Hepatocyte (in vitro differentiated cells): ENCODE data around the gene MACROD2. TPM values are rescaled to one million over a fixed set of nuclear protein-coding genes. Genes with fewer than 3 reads are reported as not detected.

ENCODE experiments used
- DNase-seq: peaks from one replicate; pipeline ENCODE4 v3.0.0-alpha.2; 2016; ENCODE audit warnings: low spot score
- H2AFZ ChIP-seq: fragments of 200-600 bp; sonication (generic); 2 replicates; pipeline ENCODE4 v1.6.0; 2016; ENCODE audit warnings: antibody characterized with exemption, mild to moderate bottlenecking
- H3K27ac ChIP-seq: fragments of 200-600 bp; sonication (generic); 2 replicates; pipeline ENCODE4 v1.5.1; 2016; ENCODE audit warnings: mild to moderate bottlenecking
- H3K27me3 ChIP-seq: fragments of 200-600 bp; sonication (generic); 2 replicates; pipeline ENCODE4 v1.6.1; 2016
- H3K36me3 ChIP-seq: fragments of 200-600 bp; sonication (generic); replicated peaks from 2 replicates; pipeline ENCODE4 v1.5.1; 2016; ENCODE audit warnings: low read depth; ENCODE audit not compliant: insufficient read depth
- H3K4me1 ChIP-seq: fragments of 200-600 bp; sonication (generic); 2 replicates; pipeline ENCODE4 v1.5.1; 2016; ENCODE audit warnings: mild to moderate bottlenecking, moderate library complexity; ENCODE audit not compliant: insufficient read depth
- H3K4me2 ChIP-seq: fragments of 200-600 bp; sonication (generic); 2 replicates; pipeline ENCODE4 v1.6.0; 2016
- H3K4me3 ChIP-seq: fragments of 200-600 bp; sonication (generic); 2 replicates; pipeline ENCODE4 v1.5.1; 2016; ENCODE audit warnings: mild to moderate bottlenecking
- H3K79me2 ChIP-seq: fragments of 200-600 bp; sonication (generic); 2 replicates; pipeline ENCODE4 v1.6.0; 2017; ENCODE audit warnings: mild to moderate bottlenecking
- H3K9me2 ChIP-seq: fragments of 200-600 bp; sonication (generic); replicated peaks from 2 replicates; pipeline ENCODE4 v1.6.0; 2017; ENCODE audit warnings: mild to moderate bottlenecking; ENCODE audit not compliant: insufficient read depth
- H3K9me3 ChIP-seq: fragments of 200-600 bp; sonication (generic); 2 replicates; pipeline ENCODE4 v1.5.1; 2016; ENCODE audit warnings: low read depth, mild to moderate bottlenecking
- H4K20me1 ChIP-seq: fragments of 200-600 bp; sonication (generic); 2 replicates; pipeline ENCODE4 v1.6.0; 2016; ENCODE audit warnings: mild to moderate bottlenecking; ENCODE audit not compliant: insufficient read depth, poor library complexity, severe bottlenecking
- EZH2 ChIP-seq: fragments of 200-600 bp; sonication (generic); IDR thresholded peaks from 2 replicates; pipeline ENCODE4 v1.6.1; 2016; ENCODE audit warnings: antibody characterized with exemption, mild to moderate bottlenecking, borderline replicate concordance
- EZH2phosphoT487 ChIP-seq: fragments of 200-600 bp; sonication (generic); IDR thresholded peaks from one replicate; pipeline ENCODE4 v1.6.1; 2018; ENCODE audit warnings: antibody characterized with exemption, mild to moderate bottlenecking, low read depth, moderate library complexity; ENCODE audit not compliant: unreplicated experiment, severe bottlenecking
- WGBS: methylation state at CpG from one replicate; pipeline ENCODE4 v1.1.6; 2016; ENCODE audit warnings: low lambda C conversion rate; ENCODE audit errors: missing lambda C conversion rate; 5-methylcytosine and 5-hydroxymethylcytosine counted together
- polyA plus RNA-seq: library from polyadenylated mRNA; unstranded; fragments of >200 nt; fragmentation: Nextera tagmentation; extraction: Ambion mirVana; gene quantifications from 2 replicates; pipeline ENCODE4 v1.2.1, GENCODE V29; 2016
- total RNA-seq: library from RNA; depleted of rRNA; stranded (reverse); fragments of >200 nt; gene quantifications from 2 replicates; pipeline ENCODE4 v1.2.3, GENCODE V29; 2014
- TF ChIP-seq, protein P1 (sequence below): fragments of 200-600 bp; sonication (generic); IDR thresholded peaks from 2 replicates; pipeline ENCODE4 v1.5.1; 2016; ENCODE audit warnings: antibody characterized with exemption, mild to moderate bottlenecking; ENCODE audit not compliant: poor library complexity

The MACROD2 gene
- total and polyA plus RNA-seq, 2 experiments from 2014 or later, result 2.4 to 3.1 TPM

DNA sequence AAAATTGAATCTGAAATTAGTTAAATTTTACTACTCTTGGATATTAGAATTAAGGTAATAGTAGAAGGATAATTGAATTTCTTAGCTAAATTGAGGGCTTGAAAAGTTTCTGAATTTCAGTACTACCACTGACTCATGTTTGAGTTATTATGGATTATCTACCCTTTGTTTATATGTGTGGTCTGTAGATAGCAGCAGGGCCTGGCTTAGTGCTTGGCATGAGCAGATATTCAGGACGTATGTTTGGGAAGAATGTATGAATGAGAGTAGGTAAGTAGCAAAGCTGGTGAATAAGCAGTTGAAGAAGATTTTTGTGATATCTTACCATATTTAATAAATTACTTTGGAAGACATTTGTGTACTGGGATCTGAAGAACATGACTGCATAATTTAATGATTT, 152.7 kb downstream of the MACROD2 start:
- DNase-seq, result no peak
- no peaks in the 10 kb centered on the region for H3K36me3 ChIP-seq
- no peaks in the 10 kb centered on the region for H3K79me2 ChIP-seq
- no peaks in the 10 kb centered on the region for H3K9me3 ChIP-seq
- H3K9me2 ChIP-seq, result no peaks in the 10 kb centered on the region
- no peaks in the 10 kb centered on the region for H3K27me3 ChIP-seq
- no peak overlapping the region for H2AFZ ChIP-seq
- TF ChIP-seq, protein P1, sequence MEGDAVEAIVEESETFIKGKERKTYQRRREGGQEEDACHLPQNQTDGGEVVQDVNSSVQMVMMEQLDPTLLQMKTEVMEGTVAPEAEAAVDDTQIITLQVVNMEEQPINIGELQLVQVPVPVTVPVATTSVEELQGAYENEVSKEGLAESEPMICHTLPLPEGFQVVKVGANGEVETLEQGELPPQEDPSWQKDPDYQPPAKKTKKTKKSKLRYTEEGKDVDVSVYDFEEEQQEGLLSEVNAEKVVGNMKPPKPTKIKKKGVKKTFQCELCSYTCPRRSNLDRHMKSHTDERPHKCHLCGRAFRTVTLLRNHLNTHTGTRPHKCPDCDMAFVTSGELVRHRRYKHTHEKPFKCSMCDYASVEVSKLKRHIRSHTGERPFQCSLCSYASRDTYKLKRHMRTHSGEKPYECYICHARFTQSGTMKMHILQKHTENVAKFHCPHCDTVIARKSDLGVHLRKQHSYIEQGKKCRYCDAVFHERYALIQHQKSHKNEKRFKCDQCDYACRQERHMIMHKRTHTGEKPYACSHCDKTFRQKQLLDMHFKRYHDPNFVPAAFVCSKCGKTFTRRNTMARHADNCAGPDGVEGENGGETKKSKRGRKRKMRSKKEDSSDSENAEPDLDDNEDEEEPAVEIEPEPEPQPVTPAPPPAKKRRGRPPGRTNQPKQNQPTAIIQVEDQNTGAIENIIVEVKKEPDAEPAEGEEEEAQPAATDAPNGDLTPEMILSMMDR, result no peak
- TF ChIP-seq EZH2phosphoT487 (no peak), EZH2 (no peak)
- no peak overlapping the region for H3K27ac ChIP-seq
- H3K4me2 ChIP-seq, result no peak overlapping the region
- no peak overlapping the region for H3K4me3 ChIP-seq
- H3K4me1 ChIP-seq, result peaks cover 9% of the 10 kb centered on the region
- WGBS, result 55% methylated on average over 1 of the region's 1 CpG
- H4K20me1 ChIP-seq, result no peaks in the 10 kb centered on the region

DNA sequence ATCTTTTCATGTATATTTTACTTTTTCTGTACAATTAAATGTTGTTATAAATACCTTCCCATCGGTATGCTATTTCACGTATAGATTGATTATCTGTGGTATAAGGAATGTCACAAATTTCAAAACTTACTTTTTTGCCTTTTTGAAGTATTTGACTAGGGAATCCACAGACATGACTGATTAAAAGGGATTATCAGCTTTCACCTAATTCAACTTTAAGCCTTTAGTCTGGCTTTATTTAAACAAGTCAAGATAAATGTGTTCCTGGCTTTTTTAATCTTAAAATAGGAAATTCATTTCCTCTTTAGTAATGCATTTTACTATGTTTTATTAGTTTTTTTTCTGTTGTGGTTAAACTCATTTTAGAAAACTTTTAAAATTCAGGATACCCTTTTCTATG, 160.0 kb downstream of the MACROD2 start:
- H3K4me2 ChIP-seq, result no peak overlapping the region

DNA sequence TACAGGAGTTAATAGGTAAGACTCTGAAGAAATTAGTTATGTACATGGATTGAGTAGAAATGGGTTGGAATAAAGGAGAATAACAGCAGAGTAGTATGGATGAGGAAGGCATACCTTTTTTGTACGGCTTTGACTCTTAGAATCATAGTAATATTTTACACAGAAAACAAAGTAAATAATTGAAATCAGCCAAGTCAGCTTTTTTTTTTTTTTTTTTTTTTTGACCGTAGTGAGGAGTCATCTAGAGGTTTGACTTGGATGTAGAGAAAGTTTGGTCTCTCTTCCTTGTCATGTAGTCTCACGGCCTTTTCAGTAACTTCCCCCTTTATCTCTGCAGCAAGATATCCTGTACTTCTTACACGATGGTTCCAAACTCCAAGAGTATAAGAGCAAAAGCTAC, 183.2 kb downstream of the MACROD2 start:
- H3K9me2 ChIP-seq, result no peaks in the 10 kb centered on the region
- no peaks in the 10 kb centered on the region for H4K20me1 ChIP-seq
- H3K9me3 ChIP-seq, result peaks cover 5% of the 10 kb centered on the region
- no peak for DNase-seq
- H3K36me3 ChIP-seq, result no peaks in the 10 kb centered on the region
- H3K27me3 ChIP-seq, result no peaks in the 10 kb centered on the region
- TF ChIP-seq, protein P1, result no peak
- TF ChIP-seq EZH2 (no peak), EZH2phosphoT487 (no peak)
- no peak overlapping the region for H3K27ac ChIP-seq
- no peak overlapping the region for H2AFZ ChIP-seq
- no peaks in the 10 kb centered on the region for H3K79me2 ChIP-seq
- H3K4me3 ChIP-seq, result no peak overlapping the region
- H3K4me2 ChIP-seq, result no peak overlapping the region
- WGBS, result 91% methylated on average over 4 of the region's 4 CpGs
- no peaks in the 10 kb centered on the region for H3K4me1 ChIP-seq

More for the DNA sequence above, 160.0 kb downstream of the MACROD2 start:
- DNase-seq, result no peak
- H3K27ac ChIP-seq, result no peak overlapping the region
- TF ChIP-seq EZH2phosphoT487 (no peak), EZH2 (no peak)
- TF ChIP-seq, protein P1, result no peak
- no peak overlapping the region for H2AFZ ChIP-seq
- H3K79me2 ChIP-seq, result no peaks in the 10 kb centered on the region
- no peaks in the 10 kb centered on the region for H4K20me1 ChIP-seq
- WGBS, result 27% methylated on average over 2 of the region's 2 CpGs
- no peak overlapping the region for H3K4me3 ChIP-seq
- H3K36me3 ChIP-seq, result no peaks in the 10 kb centered on the region
- no peaks in the 10 kb centered on the region for H3K27me3 ChIP-seq
- no peaks in the 10 kb centered on the region for H3K4me1 ChIP-seq
- H3K9me2 ChIP-seq, result no peaks in the 10 kb centered on the region
- H3K9me3 ChIP-seq, result no peaks in the 10 kb centered on the region

DNA sequence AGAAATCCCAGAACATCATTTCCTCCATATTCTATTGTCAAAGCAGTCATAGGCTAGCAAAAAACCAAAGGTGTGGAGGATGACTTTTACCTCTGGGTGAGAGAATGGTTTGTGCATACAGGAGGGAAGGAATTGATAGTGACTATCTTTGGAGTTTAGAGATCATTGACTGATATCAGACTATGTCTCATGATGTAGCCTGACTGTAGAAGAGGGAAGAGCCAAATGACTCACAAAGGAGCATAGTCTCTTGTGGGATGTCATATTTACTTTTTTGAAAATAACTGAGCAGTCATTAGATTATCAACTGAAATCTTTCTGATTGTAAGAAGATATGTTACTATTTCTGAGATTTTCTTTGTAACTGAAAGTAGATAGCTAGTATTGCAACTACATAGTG, 183.6 kb downstream of the MACROD2 start:
- no peak for TF ChIP-seq EZH2phosphoT487
- TF ChIP-seq EZH2, result no peak
- TF ChIP-seq, protein P1, result no peak
- H4K20me1 ChIP-seq, result no peaks in the 10 kb centered on the region
- no peaks in the 10 kb centered on the region for H3K9me2 ChIP-seq
- no peak overlapping the region for H2AFZ ChIP-seq
- no peak overlapping the region for H3K4me3 ChIP-seq
- no peaks in the 10 kb centered on the region for H3K36me3 ChIP-seq
- no peak overlapping the region for H3K27ac ChIP-seq
- H3K79me2 ChIP-seq, result no peaks in the 10 kb centered on the region
- DNase-seq, result no peak
- H3K9me3 ChIP-seq, result peaks cover 5% of the 10 kb centered on the region
- H3K27me3 ChIP-seq, result no peaks in the 10 kb centered on the region
- no peaks in the 10 kb centered on the region for H3K4me1 ChIP-seq
- H3K4me2 ChIP-seq, result no peak overlapping the region
